ENCODE data around the gene F8. TPM values are rescaled to one million over a fixed set of nuclear protein-coding genes. Genes with fewer than 3 reads are reported as not detected.

The F8 gene
- total and polyA plus RNA-seq, 12 donors: 13.4 to 78.1 (median 38.6) TPM

DNA sequence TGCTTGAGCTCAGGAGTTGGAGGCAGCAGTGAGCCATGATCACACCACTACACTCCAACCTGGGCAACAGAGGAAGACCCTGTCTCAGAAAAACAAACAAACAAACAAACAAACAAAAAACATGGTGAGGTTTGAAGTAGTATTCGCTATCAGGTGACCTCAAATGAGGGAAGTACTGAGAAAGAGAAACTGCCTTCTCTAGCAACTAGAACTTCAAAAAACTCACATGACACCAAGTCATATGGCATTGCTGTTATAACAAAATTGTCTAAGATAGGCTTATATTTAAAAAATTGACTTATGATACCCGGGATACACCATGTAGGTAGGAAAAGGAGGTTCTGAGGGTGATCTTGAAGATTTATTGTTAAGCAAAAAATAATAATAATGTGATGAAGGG, 227.5 kb downstream of the F8 start:
- no peak for TF ChIP-seq POLR2A (IDR thresholded peaks at IDR 0.05)
- TF ChIP-seq, protein P1, sequence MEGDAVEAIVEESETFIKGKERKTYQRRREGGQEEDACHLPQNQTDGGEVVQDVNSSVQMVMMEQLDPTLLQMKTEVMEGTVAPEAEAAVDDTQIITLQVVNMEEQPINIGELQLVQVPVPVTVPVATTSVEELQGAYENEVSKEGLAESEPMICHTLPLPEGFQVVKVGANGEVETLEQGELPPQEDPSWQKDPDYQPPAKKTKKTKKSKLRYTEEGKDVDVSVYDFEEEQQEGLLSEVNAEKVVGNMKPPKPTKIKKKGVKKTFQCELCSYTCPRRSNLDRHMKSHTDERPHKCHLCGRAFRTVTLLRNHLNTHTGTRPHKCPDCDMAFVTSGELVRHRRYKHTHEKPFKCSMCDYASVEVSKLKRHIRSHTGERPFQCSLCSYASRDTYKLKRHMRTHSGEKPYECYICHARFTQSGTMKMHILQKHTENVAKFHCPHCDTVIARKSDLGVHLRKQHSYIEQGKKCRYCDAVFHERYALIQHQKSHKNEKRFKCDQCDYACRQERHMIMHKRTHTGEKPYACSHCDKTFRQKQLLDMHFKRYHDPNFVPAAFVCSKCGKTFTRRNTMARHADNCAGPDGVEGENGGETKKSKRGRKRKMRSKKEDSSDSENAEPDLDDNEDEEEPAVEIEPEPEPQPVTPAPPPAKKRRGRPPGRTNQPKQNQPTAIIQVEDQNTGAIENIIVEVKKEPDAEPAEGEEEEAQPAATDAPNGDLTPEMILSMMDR (IDR thresholded peaks at IDR 0.05): no peak
- WGBS, 4 donors: 61 to 78% (median 71%) methylated on average over 2 of the region's 2 CpGs

DNA sequence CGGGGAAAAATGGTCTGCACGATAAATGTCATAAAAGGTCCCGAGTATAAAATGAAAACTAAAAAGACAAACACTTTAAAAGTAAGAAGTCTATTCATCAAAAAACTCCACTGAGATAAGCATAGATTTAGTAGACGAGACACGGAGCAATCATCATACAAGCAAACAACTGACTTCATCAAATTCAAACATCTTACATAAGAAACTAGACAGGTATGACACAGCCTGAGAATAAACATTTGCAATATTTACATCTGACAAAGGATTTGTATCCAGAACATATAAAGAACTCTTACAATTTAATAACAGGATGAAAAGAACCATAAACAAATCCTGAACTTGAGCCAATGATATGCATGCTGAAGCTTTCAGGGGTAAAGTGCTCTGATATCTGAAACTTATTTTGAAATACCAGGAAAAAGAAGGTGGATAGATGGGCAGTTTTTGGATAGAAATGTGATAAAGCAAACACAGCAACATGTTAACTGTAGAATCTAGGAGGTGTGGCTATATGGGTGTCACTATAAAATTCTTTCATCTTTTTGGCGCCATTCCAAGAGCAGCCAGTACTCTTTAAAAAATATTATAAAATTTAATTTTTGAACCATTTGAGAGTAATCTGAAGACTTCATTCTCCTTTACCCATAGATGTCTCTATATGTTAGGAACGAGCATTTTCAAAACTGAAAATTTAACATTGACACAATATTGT, 229.3 kb downstream of the F8 start:
- intact Hi-C loops (cut with DNase I): no loop called here
- DNase-seq: no peak
- Histone ChIP-seq H3K4me3 (no peak overlapping the region), H3K27me3 (no peaks in the 10 kb centered on the region), H3K9me3 (replicated peaks in 1 of 3) (no peaks in the 10 kb centered on the region), H3K36me3 (replicated peaks in 1 of 2) (peaks cover 0 to 4% of the 10 kb centered on the region in 2 donors), H3K4me1 (replicated peaks in 1 of 2) (peaks cover 0 to 3% of the 10 kb centered on the region in 2 donors), H3K27ac (no peak overlapping the region)
- 74 to 83% (median 82%) methylated on average over 7 of the region's 7 CpGs for WGBS, 4 donors
- TF ChIP-seq POLR2A (IDR thresholded peaks at IDR 0.05): no peak
- TF ChIP-seq, protein P1 (IDR thresholded peaks at IDR 0.05): no peak

More for the DNA sequence above, 227.5 kb downstream of the F8 start:
- Histone ChIP-seq H3K4me1 (replicated peaks in 1 of 2) (peaks cover 8 to 10% of the 10 kb centered on the region in 2 donors), H3K27me3 (no peaks in the 10 kb centered on the region), H3K4me3 (no peak overlapping the region), H3K36me3 (replicated peaks in 1 of 2) (no peaks in the 10 kb centered on the region), H3K9me3 (replicated peaks in 1 of 3) (no peaks in the 10 kb centered on the region), H3K27ac (peak overlapping the region in 1 of 5 donors; percentile 7)
- intact Hi-C loops (cut with DNase I): no loop called here
- no peak for DNase-seq

GRCh38 chrX:154791939-154792338, 230.6 kb downstream of the F8 start:
- WGBS, 4 donors: 71 to 92% (median 86%) methylated on average over 6 to 8 of the region's 8 CpGs

GRCh38 chrX:154791467-154791866, 231.1 kb downstream of the F8 start:
- no peaks in the 10 kb centered on the region for H3K4me1 ChIP-seq (replicated peaks in 1 of 2)
- no peaks in the 10 kb centered on the region for H3K27me3 ChIP-seq
- DNase-seq: no peak
- H3K4me3 ChIP-seq: no peak overlapping the region
- intact Hi-C loops (cut with DNase I): no loop called here
- no peak overlapping the region for H3K27ac ChIP-seq
- no peaks in the 10 kb centered on the region for H3K9me3 ChIP-seq (replicated peaks in 1 of 3)
- no peak for TF ChIP-seq POLR2A (IDR thresholded peaks at IDR 0.05)
- TF ChIP-seq, protein P1 (IDR thresholded peaks at IDR 0.05): no peak
- 71 to 89% (median 79%) methylated on average over 4 of the region's 4 CpGs for WGBS, 4 donors
- H3K36me3 ChIP-seq (replicated peaks in 1 of 2): peaks cover 0 to 4% of the 10 kb centered on the region in 2 donors

More at GRCh38 chrX:154791939-154792338, 230.6 kb downstream of the F8 start:
- TF ChIP-seq, protein P1 (IDR thresholded peaks at IDR 0.05): no peak
- TF ChIP-seq POLR2A (IDR thresholded peaks at IDR 0.05): no peak
- Histone ChIP-seq H3K27ac (no peak overlapping the region), H3K36me3 (replicated peaks in 1 of 2) (peaks cover 0 to 4% of the 10 kb centered on the region in 2 donors), H3K27me3 (no peaks in the 10 kb centered on the region), H3K4me3 (no peak overlapping the region), H3K4me1 (replicated peaks in 1 of 2) (peaks cover 0 to 3% of the 10 kb centered on the region in 2 donors), H3K9me3 (replicated peaks in 1 of 3) (no peaks in the 10 kb centered on the region)
- intact Hi-C loops (cut with DNase I): no loop called here
- DNase-seq: no peak

MicroRNA genes within 50 kb of the gene (microRNA counts, 767-probe panel; counts per million panel counts)
- 0 counts per million in 2 donors for microRNA hsa-miR-1184

Small RNAs within 50 kb of the gene (microRNA-seq; reads per million reads assigned to microRNA genes)
- 0 reads per million in 3 donors for gene MIR1184-1

Small RNAs within 50 kb of the gene (small RNA-seq; reads per million reads assigned to genes)
- 0 reads per million in 2 donors for gene MIR1184-1

Other genes with a start within 250 kb of the F8 start
- 100 to 1,000 TPM in 1 of 9 donors, 10 to 100 TPM in 8; 35.2 to 188 (median 59.1) TPM for gene MPP1, start 217.2 kb downstream of the F8 start, total RNA-seq
- 10 to 100 TPM; 34.4 to 60.8 (median 53.0) TPM for gene MPP1, start 217.2 kb downstream of the F8 start, polyA plus RNA-seq
- gene SMIM9, start 188.1 kb downstream of the F8 start, total RNA-seq: under 1 TPM in 1 of 9 donors, not detected in 8; 0.11 TPM
- gene SMIM9, start 188.1 kb downstream of the F8 start, polyA plus RNA-seq: not detected
- 10 to 100 TPM in 6 of 9 donors, 1 to 10 TPM in 2, under 1 TPM in 1; 0.61 to 49.2 (median 20.5) TPM for gene F8A1, start 136.4 kb downstream of the F8 start, total RNA-seq
- gene F8A1, start 136.4 kb downstream of the F8 start, polyA plus RNA-seq: 10 to 100 TPM; 40.5 to 50.1 (median 47.6) TPM
- gene FUNDC2, start 4.1 kb upstream of the F8 start, total RNA-seq: 100 to 1,000 TPM in 6 of 9 donors, 10 to 100 TPM in 3; 72.0 to 188 (median 117) TPM
- gene FUNDC2, start 4.1 kb upstream of the F8 start, polyA plus RNA-seq: 100 to 1,000 TPM in 1 of 3 donors, 10 to 100 TPM in 2; 71.5 to 210 (median 84.0) TPM
- 10 to 100 TPM in 4 of 9 donors, 1 to 10 TPM in 5; 5.9 to 32.5 (median 9.9) TPM for gene CMC4, start 48.4 kb upstream of the F8 start, total RNA-seq
- gene CMC4, start 48.4 kb upstream of the F8 start, polyA plus RNA-seq: 10 to 100 TPM in 2 of 3 donors, 1 to 10 TPM in 1; 5.0 to 20.3 (median 17.5) TPM
- gene MTCP1, start 48.4 kb upstream of the F8 start, total RNA-seq: 10 to 100 TPM in 5 of 9 donors, 1 to 10 TPM in 3, not detected in 1; 1.2 to 31.8 (median 16.2) TPM
- gene MTCP1, start 48.4 kb upstream of the F8 start, polyA plus RNA-seq: 100 to 1,000 TPM in 2 of 3 donors, 10 to 100 TPM in 1; 16.5 to 218 (median 119) TPM
- 10 to 100 TPM; 10.6 to 26.7 (median 20.1) TPM for gene BRCC3, start 48.8 kb upstream of the F8 start, total RNA-seq
- gene BRCC3, start 48.8 kb upstream of the F8 start, polyA plus RNA-seq: 10 to 100 TPM in 1 of 3 donors, 1 to 10 TPM in 2; 7.8 to 43.0 (median 9.7) TPM
- 10 to 100 TPM; 18.2 to 94.0 (median 40.1) TPM for gene VBP1, start 193.7 kb upstream of the F8 start, total RNA-seq
- 10 to 100 TPM; 18.7 to 85.4 (median 19.5) TPM for gene VBP1, start 193.7 kb upstream of the F8 start, polyA plus RNA-seq
- 1 to 10 TPM in 3 of 9 donors, under 1 TPM in 6; 0.18 to 5.7 (median 0.76) TPM for gene RAB39B, start 241.8 kb upstream of the F8 start, total RNA-seq
- 1 to 10 TPM in 2 of 3 donors, under 1 TPM in 1; 0.77 to 2.6 (median 1.8) TPM for gene RAB39B, start 241.8 kb upstream of the F8 start, polyA plus RNA-seq